H1 (cell line): ENCODE results near the gene AKAP7. TPM values are rescaled to one million over a fixed set of nuclear protein-coding genes. Genes with fewer than 3 reads are reported as not detected.

ENCODE experiments used
- HDAC2 ChIP-seq, 2 experiments: fragments of 300-600 bp in 1 of 2; sonication (generic) in 1 of 2; IDR thresholded peaks; 2 replicates each; pipeline ENCODE4 v1.6.1; 2011 to 2012; ENCODE audit warnings: low read depth in 2 of 2, low read length in 2 of 2, mild to moderate bottlenecking in 2 of 2, moderate library complexity in 2 of 2, borderline replicate concordance in 1 of 2, inconsistent platforms in 1 of 2
- RNF2 ChIP-seq: fragments of 200-900, 300-1000 bp; sonication (generic); IDR thresholded peaks from 2 replicates; pipeline ENCODE4 v1.7.1; 2016; ENCODE audit warnings: borderline replicate concordance, low read depth, mild to moderate bottlenecking, antibody characterized with exemption, low read length; ENCODE audit not compliant: poor library complexity, severe bottlenecking; ENCODE audit errors: missing control alignments
- TAF1 ChIP-seq: IDR thresholded peaks from 2 replicates; pipeline ENCODE4 v1.6.1; 2011; ENCODE audit warnings: mild to moderate bottlenecking, low read depth, low read length
- polyA plus RNA-seq, 7 experiments: library from polyadenylated mRNA; depleted of rRNA in 3 of 7; stranded (reverse) in 5 of 7; unstranded in 2 of 7; fragments of >200 nt in 5 of 7; fragments of 200-250 nt in 2 of 7; gene quantifications; 1 replicate in 5 of 7; 2 replicates in 1 of 7; 4 replicates in 1 of 7; pipeline versions ENCODE4 v1.2.1 to v1.2.3, GENCODE V29; 2011 to 2013; ENCODE audit warnings: missing spikeins in 2 of 7, mixed read lengths in 2 of 7
- total RNA-seq: library from RNA; stranded (reverse); fragmentation: NEBNext Ultra II Directional; extraction: Animal tissue kit (Norgen Biotek cat#: 25700); gene quantifications from 2 replicates; pipeline ENCODE4 v1.2.1, GENCODE V29; 2021
- TF ChIP-seq, protein P1 (sequence below): IDR thresholded peaks from 2 replicates; pipeline ENCODE4 v1.6.1; 2012; ENCODE audit warnings: inconsistent platforms

Gene AKAP7
- total and polyA plus RNA-seq, 2 of the 8 experiments (the other 6 are each of a cell fraction or from before 2014, with no cell fraction given): 4.7 to 16.9 TPM

DNA sequence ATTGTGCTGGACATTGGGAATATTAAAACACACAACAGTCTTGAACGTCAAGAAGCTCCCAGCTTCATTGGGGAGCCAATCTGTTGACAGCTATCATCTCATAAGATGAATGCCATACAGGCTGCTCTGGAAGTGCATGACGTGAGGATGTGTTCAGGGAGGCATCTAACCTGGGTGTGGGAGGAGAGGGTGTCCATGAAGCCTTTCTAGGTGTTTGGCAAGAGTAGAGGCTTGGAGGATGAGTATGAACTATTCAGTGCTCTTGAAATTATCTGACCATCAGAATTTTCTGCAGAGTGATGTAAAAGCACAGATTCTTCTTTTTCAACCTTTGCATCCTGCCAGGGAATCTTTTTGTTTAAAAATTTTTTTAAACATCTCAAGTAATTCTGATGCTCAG, 11.6 kb downstream of the AKAP7 start (continued):
- TF ChIP-seq, protein P1, sequence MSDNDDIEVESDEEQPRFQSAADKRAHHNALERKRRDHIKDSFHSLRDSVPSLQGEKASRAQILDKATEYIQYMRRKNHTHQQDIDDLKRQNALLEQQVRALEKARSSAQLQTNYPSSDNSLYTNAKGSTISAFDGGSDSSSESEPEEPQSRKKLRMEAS: no peak
- no peak for TF ChIP-seq TAF1
- TF ChIP-seq HDAC2 (IDR thresholded peaks at IDR 0.05; ENCODE audit: borderline replicate concordance in 1 of 2, low read depth in 2 of 2, low read length in 2 of 2): no peak
- no peak for TF ChIP-seq RNF2
